ENCODE results near the gene ABHD17C.

- TF ChIP-seq CTCF (conservative IDR thresholded peaks at IDR 0.05; ENCODE audit: low read length) (no peak), EZH2phosphoT487 (IDR thresholded peaks at IDR 0.05; ENCODE audit: borderline replicate concordance, low read depth, low read length) (no peak)
Measured at GRCh38 chr15:80798911-80799310, 103.8 kb downstream of the ABHD17C start.
